Lower leg skin (tissue), 3 donors: ENCODE data around the gene SULT1A2.
"Not testable (repeated sequence)": the region's sequence is repeated elsewhere in the genome, so short reads cannot be mapped to it uniquely, and the experiment has no call there.

Experiments used
- POLR2A ChIP-seq, 2 donors: fragments of 450-650 bp; IDR thresholded peaks; one replicate each; pipeline ENCODE4 v1.6.1; 2016 to 2017; ENCODE audit warnings: antibody characterized with exemption in 2 of 2, mild to moderate bottlenecking in 1 of 2, moderate library complexity in 1 of 2
- TF ChIP-seq, protein P1 (sequence below), 3 donors: fragments of 450-650 bp; IDR thresholded peaks; one replicate each; pipeline ENCODE4 v1.5.1; 2016; ENCODE audit warnings: antibody characterized with exemption in 3 of 3, mild to moderate bottlenecking in 3 of 3, moderate library complexity in 2 of 3

DNA sequence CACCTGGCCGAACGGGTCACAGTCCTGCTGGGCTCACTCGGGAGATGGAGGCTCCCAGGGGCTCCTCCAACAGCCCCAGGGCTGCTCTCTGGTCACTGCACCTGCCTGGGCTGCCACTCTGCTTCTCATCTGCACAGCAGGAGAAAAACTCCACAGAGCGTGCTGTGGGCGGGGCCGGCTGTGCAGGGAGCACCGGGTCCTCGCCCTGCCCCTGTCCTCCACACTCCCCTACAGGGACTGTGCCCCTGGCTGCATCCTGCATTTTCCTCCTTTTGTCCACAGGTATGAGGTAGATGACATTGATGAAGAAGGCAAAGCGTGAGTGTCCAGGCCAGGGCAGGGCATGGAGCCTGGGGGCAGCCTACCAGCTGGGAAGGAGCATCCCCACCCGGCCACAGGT, 5.2 kb upstream of the SULT1A2 start:
- TF ChIP-seq, protein P1, sequence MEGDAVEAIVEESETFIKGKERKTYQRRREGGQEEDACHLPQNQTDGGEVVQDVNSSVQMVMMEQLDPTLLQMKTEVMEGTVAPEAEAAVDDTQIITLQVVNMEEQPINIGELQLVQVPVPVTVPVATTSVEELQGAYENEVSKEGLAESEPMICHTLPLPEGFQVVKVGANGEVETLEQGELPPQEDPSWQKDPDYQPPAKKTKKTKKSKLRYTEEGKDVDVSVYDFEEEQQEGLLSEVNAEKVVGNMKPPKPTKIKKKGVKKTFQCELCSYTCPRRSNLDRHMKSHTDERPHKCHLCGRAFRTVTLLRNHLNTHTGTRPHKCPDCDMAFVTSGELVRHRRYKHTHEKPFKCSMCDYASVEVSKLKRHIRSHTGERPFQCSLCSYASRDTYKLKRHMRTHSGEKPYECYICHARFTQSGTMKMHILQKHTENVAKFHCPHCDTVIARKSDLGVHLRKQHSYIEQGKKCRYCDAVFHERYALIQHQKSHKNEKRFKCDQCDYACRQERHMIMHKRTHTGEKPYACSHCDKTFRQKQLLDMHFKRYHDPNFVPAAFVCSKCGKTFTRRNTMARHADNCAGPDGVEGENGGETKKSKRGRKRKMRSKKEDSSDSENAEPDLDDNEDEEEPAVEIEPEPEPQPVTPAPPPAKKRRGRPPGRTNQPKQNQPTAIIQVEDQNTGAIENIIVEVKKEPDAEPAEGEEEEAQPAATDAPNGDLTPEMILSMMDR (IDR thresholded peaks at IDR 0.05): not testable (repeated sequence)
- TF ChIP-seq POLR2A (IDR thresholded peaks at IDR 0.05): not testable (repeated sequence)
